ENCODE results near the gene CCNYL1.

GRCh38 chr2:207772081-207772843 lies 60.8 kb downstream of the CCNYL1 start:
- no peak for TF ChIP-seq CTCF (IDR thresholded peaks at IDR 0.05 in 8 of 11, conservative IDR thresholded peaks at IDR 0.05 in 3 of 11)
- no peak for TF ChIP-seq POLR2A (IDR thresholded peaks at IDR 0.05)
- no peak for TF ChIP-seq POLR2AphosphoS5 (IDR thresholded peaks at IDR 0.05)

Data from spleen (tissue), 7 donors.